NCI-H226 (cell line): ENCODE measurements around the gene USF2.
"Not testable (repeated sequence)": the region's sequence is repeated elsewhere in the genome, so short reads cannot be mapped to it uniquely, and the experiment has no call there.

ENCODE experiments used
- DNase-seq: peaks from one replicate; pipeline ENCODE4 v3.0.0-alpha.2; 2015

Gene USF2, protein sequence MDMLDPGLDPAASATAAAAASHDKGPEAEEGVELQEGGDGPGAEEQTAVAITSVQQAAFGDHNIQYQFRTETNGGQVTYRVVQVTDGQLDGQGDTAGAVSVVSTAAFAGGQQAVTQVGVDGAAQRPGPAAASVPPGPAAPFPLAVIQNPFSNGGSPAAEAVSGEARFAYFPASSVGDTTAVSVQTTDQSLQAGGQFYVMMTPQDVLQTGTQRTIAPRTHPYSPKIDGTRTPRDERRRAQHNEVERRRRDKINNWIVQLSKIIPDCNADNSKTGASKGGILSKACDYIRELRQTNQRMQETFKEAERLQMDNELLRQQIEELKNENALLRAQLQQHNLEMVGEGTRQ

GRCh38 chr19:35268536-35269437 is at the start of gene USF2:
USF2 (plus strand) TSS chr19:35268962; CDS start chr19:35269102, 140 bp downstream.
- peak; percentile 54 for DNase-seq

DNA sequence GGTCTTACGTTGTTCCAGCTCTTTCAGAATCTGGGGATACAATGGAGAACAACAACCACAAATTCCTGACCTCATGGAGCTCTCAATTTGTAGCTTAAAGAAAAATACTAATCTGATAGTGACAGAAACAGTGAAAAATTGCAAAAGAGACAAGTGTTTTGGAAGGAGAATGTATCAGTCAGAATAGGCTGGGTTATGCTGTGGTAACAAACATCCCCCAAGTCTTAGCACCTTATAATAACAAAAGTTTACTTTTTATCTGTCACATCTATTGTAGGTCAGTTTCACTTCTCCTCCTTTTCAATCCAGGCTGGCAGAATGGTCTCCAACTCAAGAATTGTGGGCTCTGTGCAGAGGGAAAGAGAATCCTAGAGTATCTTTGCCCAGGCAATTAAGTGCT is 49.8 kb upstream of the USF2 start:
- DNase-seq = no peak

DNA sequence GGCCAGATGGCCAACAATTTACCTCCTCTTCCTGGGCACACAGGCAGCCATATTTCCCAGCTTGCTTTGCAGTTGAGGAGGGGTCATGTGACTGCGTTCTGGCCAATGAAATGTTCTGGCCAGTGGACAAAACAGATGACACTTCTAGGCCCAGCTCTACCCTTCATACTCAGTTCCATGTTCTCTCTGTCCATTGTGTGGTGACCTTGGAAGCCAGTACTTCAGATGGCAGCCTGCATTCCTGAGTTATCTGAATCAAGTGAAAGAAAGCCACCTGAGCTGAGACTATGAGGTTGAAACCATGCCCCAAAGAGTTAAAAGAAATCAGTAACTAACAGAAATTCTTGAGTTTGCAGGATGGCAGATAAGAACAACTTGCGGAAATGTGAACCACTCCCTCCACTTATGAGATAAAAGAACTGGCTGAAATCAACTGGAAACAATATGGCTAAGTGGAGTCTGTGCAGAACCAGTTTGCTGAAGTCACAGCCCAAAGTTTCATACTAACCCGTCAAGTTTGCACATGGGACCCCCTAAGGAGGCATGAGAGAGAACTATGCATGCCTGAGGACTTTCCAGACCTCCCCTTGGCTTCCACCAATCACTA is 48.3 kb upstream of the USF2 start:
- DNase-seq = peak; percentile 65

DNA sequence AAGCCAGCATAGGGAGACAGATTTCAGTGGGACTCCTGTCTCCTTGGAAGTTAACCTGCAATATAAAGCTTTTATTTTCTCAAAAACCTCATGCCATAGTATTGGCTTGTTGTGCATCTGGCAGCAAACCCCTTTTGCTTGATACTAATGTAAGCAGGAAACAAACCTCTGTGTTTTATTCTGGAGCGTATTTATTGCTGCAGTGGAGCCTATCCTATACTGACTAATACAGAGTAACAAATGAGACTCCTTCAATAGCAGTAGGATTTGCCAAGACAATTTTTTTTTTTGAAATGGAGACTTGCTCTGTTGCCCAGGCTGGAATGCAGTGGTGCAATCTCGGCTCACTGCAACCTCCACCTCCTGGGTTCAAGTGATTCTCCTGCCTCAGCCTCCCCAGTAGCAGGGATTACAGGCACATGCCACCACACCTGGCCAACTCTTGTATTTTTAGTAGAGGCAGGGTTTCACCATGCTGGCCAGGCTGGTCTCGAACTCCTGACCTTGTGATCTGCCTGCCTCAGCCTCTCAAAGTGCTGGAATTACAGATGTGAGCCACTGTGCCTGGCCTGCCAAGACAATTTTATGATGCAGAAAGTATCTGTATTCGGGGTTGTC is 47.7 kb upstream of the USF2 start:
- DNase-seq = not testable (repeated sequence)

- no peak for DNase-seq
Measured at GRCh38 chr19:35222373-35223015, 46.3 kb upstream of the USF2 start.

DNA sequence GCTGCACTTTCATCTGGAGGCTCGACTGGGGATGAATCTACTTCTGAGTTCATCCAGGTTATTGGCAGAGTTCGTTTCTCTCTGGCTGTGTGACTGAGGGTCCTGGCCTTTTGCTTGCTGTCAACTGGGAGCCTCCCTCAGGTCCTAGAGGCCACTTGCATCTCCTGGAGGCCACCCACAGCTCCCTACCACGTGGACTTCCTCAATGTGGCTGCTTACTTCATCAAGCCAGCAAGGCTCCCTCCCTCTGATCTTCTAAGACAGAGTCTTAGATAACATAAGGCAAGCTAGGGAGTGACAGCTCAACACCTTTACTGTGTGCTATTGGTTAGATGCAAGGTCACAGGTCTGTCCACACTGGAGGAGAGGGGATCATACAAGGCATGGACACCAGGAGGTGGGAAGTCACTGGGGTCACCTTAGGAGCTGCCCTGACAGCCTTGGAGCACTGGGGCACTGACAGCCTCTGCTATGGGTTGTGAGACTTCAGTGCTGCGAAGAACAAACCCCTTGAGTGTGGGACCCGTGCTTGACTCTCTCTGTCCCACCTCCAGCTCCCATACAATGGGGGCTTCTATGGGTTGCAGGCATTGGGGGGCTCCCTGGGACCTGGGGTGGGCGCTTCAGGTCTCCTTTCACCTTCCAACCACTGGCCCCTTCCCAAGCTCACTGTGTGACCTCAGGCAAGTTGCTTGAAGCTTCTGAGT is 45.5 kb upstream of the USF2 start:
- DNase-seq = no peak

- no peak for DNase-seq
Measured at GRCh38 chr19:35223862-35224505, 44.8 kb upstream of the USF2 start.

DNA sequence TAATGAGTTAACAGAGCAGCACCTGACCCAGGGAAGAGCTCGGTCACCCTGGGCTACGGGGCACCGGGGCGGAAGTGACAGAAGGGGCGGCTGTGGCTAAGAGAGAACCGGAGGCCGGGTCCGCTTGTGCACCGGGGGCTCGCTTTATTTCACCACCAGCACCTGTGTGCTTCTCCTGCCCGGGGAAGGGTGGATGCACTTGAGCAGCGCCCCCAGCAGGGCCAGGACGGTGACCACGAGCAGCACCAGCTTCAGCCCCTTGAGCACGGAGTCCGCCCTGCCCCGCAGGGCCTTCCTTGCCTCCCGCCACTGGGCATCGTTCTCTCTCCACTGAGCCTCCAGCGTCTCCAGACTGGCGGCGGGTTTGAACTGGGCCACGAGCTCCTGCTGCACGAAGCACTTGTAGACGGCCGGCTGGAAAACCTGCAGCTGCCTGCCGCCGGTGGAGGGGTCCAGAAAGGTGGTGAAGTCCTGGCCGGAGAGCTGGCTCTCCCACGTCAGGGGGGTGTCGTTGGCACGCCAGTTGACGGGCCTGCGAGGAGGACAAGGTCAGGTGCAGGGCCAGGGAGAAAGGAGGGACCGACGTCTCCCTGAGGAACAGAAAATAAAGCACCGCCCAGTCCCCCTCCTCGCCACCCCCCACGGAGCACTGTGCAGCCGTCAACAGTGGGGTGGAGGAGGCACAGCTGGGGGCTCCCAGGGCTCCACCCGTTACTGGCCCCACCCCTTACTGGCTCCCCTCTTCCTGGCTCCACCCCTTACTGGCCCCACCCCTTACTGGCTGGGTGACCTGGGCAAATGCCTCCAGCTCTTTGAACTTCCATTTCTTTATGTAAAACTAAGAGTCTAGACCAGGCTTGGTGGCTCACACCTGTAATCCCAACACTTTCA is 43.8 kb upstream of the USF2 start:
- no peak for DNase-seq

DNA sequence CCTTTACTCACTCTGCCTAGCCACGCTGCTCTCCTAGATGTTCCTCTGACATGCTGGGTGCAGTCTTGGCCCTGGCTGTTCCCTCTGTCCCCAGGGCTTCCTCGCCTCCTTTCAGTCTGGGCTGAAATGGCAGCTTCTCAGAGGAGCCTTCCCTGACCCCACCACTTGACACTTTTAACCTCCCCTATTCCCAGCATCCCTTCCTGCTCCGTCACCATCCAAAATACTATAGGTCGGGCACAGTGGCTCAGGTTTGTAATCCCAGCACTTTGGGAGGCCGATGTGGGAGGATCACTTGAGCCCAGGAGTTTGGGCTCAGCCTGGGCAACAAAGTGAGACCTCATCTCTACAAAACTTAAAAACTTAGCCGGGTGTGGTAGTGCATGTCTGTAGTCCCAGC is 42.8 kb upstream of the USF2 start:
- no peak for DNase-seq

GRCh38 chr19:35226748-35227147 is 42.0 kb upstream of the USF2 start:
- DNase-seq = no peak

GRCh38 chr19:35228177-35228930 is 40.4 kb upstream of the USF2 start, which contains the start of gene FAM187B:
FAM187B (minus strand) TSS chr19:35228739; CDS start chr19:35228680, 59 bp downstream.
- no peak for DNase-seq

GRCh38 chr19:35229601-35230000 is 39.2 kb upstream of the USF2 start:
- DNase-seq = no peak

DNA sequence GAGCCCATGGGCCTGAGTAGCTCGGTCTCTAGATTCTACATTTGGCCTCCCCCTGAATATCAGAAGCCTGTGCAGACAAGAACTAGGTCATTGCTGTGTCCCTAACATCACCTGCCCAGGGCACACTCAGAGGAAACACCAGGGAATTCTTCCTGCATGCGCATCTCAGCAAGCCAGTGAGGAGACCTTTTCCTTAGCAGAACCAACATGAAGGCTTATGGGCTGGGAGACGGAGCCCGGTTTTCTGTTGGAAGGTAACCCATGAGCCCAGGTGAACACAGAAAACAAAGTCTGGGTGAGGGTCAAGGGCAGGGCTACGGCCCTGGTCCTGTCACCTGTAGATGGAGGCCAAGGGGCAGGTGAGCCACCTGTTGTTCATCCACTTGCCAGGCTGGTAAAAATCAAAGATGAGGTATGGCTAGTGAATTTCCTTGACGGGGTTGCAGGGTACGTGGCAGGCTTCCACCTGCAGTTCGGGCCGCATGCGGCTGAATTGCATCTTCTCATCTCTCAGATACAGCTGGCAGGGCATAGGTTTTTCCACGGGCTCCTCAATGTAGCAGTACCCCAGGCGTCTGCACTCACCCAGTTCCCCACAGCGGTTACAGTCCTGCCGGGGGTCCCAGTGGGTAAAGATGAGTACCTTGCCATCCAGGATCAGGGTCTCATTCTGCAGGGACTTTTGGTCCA is 36.7 kb upstream of the USF2 start:
- DNase-seq = no peak

DNA sequence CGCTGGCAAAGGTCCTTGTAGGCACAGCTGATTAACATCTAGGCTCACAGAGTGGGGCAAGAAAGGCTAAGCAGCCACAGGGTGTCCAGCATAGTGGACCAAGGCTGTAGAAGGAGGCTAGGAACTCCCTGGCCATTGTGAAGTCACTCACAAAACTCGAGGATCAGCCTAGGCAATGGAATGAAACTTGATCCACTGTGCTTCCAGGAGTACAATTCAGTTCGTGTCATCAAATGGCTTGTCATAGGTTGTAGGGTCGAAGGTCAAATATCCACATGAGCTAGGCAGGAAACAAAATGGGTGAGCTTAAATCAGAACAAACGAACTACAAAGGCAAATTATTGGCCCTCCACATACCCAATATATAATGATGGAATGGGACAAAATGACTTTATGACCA is 35.9 kb upstream of the USF2 start:
- no peak for DNase-seq

- DNase-seq = no peak
Measured at GRCh38 chr19:35236638-35237400, 31.9 kb upstream of the USF2 start.

GRCh38 chr19:35239597-35239996 is 29.2 kb upstream of the USF2 start:
- DNase-seq = not testable (repeated sequence)

DNA sequence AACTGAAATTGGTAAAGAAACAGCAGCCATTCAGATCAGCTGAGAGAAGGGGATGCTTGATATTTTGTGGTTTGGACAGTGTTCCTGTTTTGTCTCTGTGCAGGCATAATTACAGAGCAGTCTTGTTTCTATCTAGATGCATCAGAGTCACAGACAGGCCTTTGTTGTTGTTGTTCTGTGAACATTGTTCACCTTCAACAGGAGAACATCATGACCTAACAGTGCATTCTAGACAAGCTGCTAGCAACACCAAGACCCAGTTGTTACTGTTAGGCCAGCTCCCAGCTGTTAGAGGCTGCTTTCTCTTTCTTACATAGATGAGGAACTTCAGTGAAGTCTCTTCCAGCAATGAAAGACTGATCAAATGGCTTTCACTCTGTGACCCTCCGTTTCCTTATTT is 28.4 kb upstream of the USF2 start:
- no peak for DNase-seq

- no peak for DNase-seq
Measured at GRCh38 chr19:35241417-35241816, 27.3 kb upstream of the USF2 start.
